CD4-positive, alpha-beta T cell (primary cell): ENCODE results near the gene ELAVL1. TPM values are rescaled to one million over a fixed set of nuclear protein-coding genes. Genes with fewer than 3 reads are reported as not detected.
"Not testable (repeated sequence)": the region's sequence is repeated elsewhere in the genome, so short reads cannot be mapped to it uniquely, and the experiment has no call there.

Experiments used
- ATAC-seq: fragments of 200-7000 bp; cut with Tn5 transposase; one replicate; pipeline ENCODE4 v1.10.0; 2022; ENCODE audit warnings: mild to moderate bottlenecking; ENCODE audit not compliant: poor library complexity
- CTCF ChIA-PET: fragments of 350-600 bp; sonication (Branson Sonifier 250); formaldehyde crosslinking; loops from one replicate; lab custom pipeline; 2021; ENCODE audit warnings: antibody characterized with exemption, inconsistent platforms; lab: Charles Lee
- POLR2A ChIA-PET: fragments of 350-600 bp; sonication (Branson Sonifier 250); formaldehyde crosslinking; loops from one replicate; lab custom pipeline; 2021; ENCODE audit warnings: antibody characterized with exemption, inconsistent platforms; lab: Charles Lee
- DNase-seq, 14 experiments: peaks; one replicate each; pipeline ENCODE4 v3.0.0-alpha.2; 2013 to 2020; ENCODE audit warnings: mixed read lengths in 2 of 14
- H3K27ac ChIP-seq, 2 donors: one replicate each; pipeline versions ENCODE4 v1.5.1 to v1.7.0; 2013; ENCODE audit warnings: low read length in 2 of 2, low read depth in 1 of 2, mild to moderate bottlenecking in 1 of 2
- H3K27me3 ChIP-seq, 2 experiments: 1 replicate in 1 of 2; 2 replicates in 1 of 2; pipeline versions ENCODE4 v1.6.1 to v1.7.0; 2013; ENCODE audit warnings: low read length in 2 of 2, control low read depth in 1 of 2, mild to moderate bottlenecking in 1 of 2, moderate library complexity in 1 of 2; ENCODE audit not compliant: insufficient read depth in 2 of 2, control insufficient read depth in 1 of 2
- H3K36me3 ChIP-seq: one replicate; pipeline ENCODE4 v1.6.1; 2013; ENCODE audit warnings: low read length, control low read depth; ENCODE audit not compliant: insufficient read depth
- H3K4me1 ChIP-seq: one replicate; pipeline ENCODE4 v1.6.1; 2013; ENCODE audit warnings: low read length, control low read depth; ENCODE audit not compliant: insufficient read depth
- H3K4me3 ChIP-seq: one replicate; pipeline ENCODE4 v1.5.1; 2013; ENCODE audit warnings: mild to moderate bottlenecking, low read length, moderate library complexity
- H3K9me3 ChIP-seq, 2 experiments: 1 replicate in 1 of 2; 2 replicates in 1 of 2; pipeline versions ENCODE4 v1.6.1 to v1.7.0; 2013; ENCODE audit warnings: low read length in 2 of 2, mild to moderate bottlenecking in 2 of 2, control low read depth in 1 of 2, moderate library complexity in 1 of 2; ENCODE audit not compliant: control insufficient read depth in 1 of 2, insufficient read depth in 1 of 2
- H3K27ac Mint-ChIP-seq: one replicate; pipeline ENCODE4 v1.8.0; 2020; ENCODE audit warnings: mixed read lengths
- H3K27me3 Mint-ChIP-seq: one replicate; pipeline ENCODE4 v1.8.0; 2021; ENCODE audit warnings: mixed read lengths
- H3K36me3 Mint-ChIP-seq: one replicate; pipeline ENCODE4 v1.8.0; 2021; ENCODE audit warnings: low read depth, mixed read lengths
- H3K4me1 Mint-ChIP-seq: one replicate; pipeline ENCODE4 v1.8.0; 2021; ENCODE audit warnings: low read depth, mixed read lengths
- H3K4me3 Mint-ChIP-seq: one replicate; pipeline ENCODE4 v1.8.0; 2020; ENCODE audit warnings: mild to moderate bottlenecking, mixed read lengths
- H3K9me3 Mint-ChIP-seq: one replicate; pipeline ENCODE4 v1.8.0; 2020; ENCODE audit warnings: mixed read lengths
- CTCF ChIP-seq: fragments of 200-600 bp; IDR thresholded peaks from one replicate; pipeline ENCODE4 v1.8.0; 2022; ENCODE audit warnings: antibody characterized with exemption, mild to moderate bottlenecking
- intact Hi-C, 2 experiments: fragments of 100-400 bp; cut with DNase I in 1 of 2; cut with micrococcal nuclease in 1 of 2; formaldehyde crosslinking; loops; one replicate each; pipeline versions ENCODE4 v1.15.1 to v1.9.0; 2023 to 2025; cut with DNase I, micrococcal nuclease
- total RNA-seq, 174 experiments: library from RNA in 2 of 174; stranded (reverse) in 2 of 174; gene quantifications; one replicate each; pipeline ENCODE4 v1.2.3 and lab custom pipeline; 2021 to 2026

Gene ELAVL1
- total RNA-seq, 2 experiments from 2014 or later, result 17.1 to 20.8 TPM

GRCh38 chr19:7931221-7932061, 74.0 kb downstream of the ELAVL1 start:
- no peaks in the 10 kb centered on the region for H3K27me3 ChIP-seq
- no peak overlapping the region for H3K27ac Mint-ChIP-seq
- no peak for ATAC-seq
- H3K9me3 ChIP-seq, result no peaks in the 10 kb centered on the region
- no peak overlapping the region for H3K4me3 Mint-ChIP-seq
- ChIA-PET CTCF (interaction anchor here (4.6 kb wide), 1 partner anchor 12 kb away, joined by 36 read pairs; the partner anchor contains the start of gene TIMM44), POLR2A (interaction anchor here (1.2 kb wide), 2 partner anchors 11 to 13 kb away, joined by 3 read pairs; no protein-coding TSS in a partner anchor)
- DNase-seq, result no peak
- H3K27me3 Mint-ChIP-seq, result no peaks in the 10 kb centered on the region
- intact Hi-C loops, result no loop called here
- TF ChIP-seq CTCF, result no peak
- H3K36me3 ChIP-seq, result peaks cover 64% of the 10 kb centered on the region
- no peaks in the 10 kb centered on the region for H3K9me3 Mint-ChIP-seq
- no peak overlapping the region for H3K4me3 ChIP-seq
- H3K36me3 Mint-ChIP-seq, result peaks cover 47% of the 10 kb centered on the region
- peaks cover 8% of the 10 kb centered on the region for H3K4me1 ChIP-seq
- H3K4me1 Mint-ChIP-seq, result peaks cover 6% of the 10 kb centered on the region
- no peak overlapping the region for H3K27ac ChIP-seq

- no peak overlapping the region for H3K27ac ChIP-seq
- Mint-ChIP-seq H3K9me3 (no peaks in the 10 kb centered on the region), H3K4me1 (peaks cover 6% of the 10 kb centered on the region), H3K36me3 (peaks cover 44% of the 10 kb centered on the region), H3K27ac (no peak overlapping the region), H3K4me3 (no peak overlapping the region), H3K27me3 (no peaks in the 10 kb centered on the region)
- intact Hi-C loops, result no loop called here
- CTCF ChIA-PET, result interaction anchor here (0.7 to 4.6 kb wide), 2 partner anchors 13 to 73 kb away, joined by 4 to 36 read pairs; partner anchors contain the start of gene TIMM44
- POLR2A ChIA-PET, result interaction anchor here (1.2 kb wide), 2 partner anchors 10 to 13 kb away, joined by 3 read pairs; no protein-coding TSS in a partner anchor
- no peaks in the 10 kb centered on the region for H3K9me3 ChIP-seq
- TF ChIP-seq CTCF, result no peak
- ATAC-seq (no peak), DNase-seq (no peak)
- H3K36me3 ChIP-seq, result peaks cover 57% of the 10 kb centered on the region
- H3K4me3 ChIP-seq, result no peak overlapping the region
- peaks cover 12% of the 10 kb centered on the region for H3K4me1 ChIP-seq
- no peaks in the 10 kb centered on the region for H3K27me3 ChIP-seq
Measured at GRCh38 chr19:7930765-7931164, 74.7 kb downstream of the ELAVL1 start.

GRCh38 chr19:7930030-7930429, 75.4 kb downstream of the ELAVL1 start:
- H3K9me3 ChIP-seq, H3K27me3 ChIP-seq, H3K27ac Mint-ChIP-seq, ATAC-seq, H3K9me3 Mint-ChIP-seq, intact Hi-C loops, H3K27me3 Mint-ChIP-seq, H3K4me1 Mint-ChIP-seq, H3K4me3 Mint-ChIP-seq, H3K27ac ChIP-seq, H3K4me3 ChIP-seq: not testable (repeated sequence)
- ChIA-PET POLR2A (interaction anchor here (1.2 kb wide), 1 partner anchor 14 kb away, joined by 3 read pairs; no protein-coding TSS in a partner anchor), CTCF (interaction anchor here (0.7 to 4.6 kb wide), 4 partner anchors 14 to 395 kb away, joined by 3 to 36 read pairs (median 5); partner anchors contain the start of genes MAP2K7 and TIMM44)
- H3K36me3 Mint-ChIP-seq, result peaks cover 36% of the 10 kb centered on the region
- H3K4me1 ChIP-seq, result peaks cover 15% of the 10 kb centered on the region
- peak in 1 of 14 experiments; percentile 53 for DNase-seq
- H3K36me3 ChIP-seq, result peaks cover 51% of the 10 kb centered on the region
